Right ventricle myocardium superior (tissue), 1 donor: ENCODE data around the gene CD8B2. TPM values are rescaled to one million over a fixed set of nuclear protein-coding genes. Genes with fewer than 3 reads are reported as not detected.
"Not testable (repeated sequence)": the region's sequence is repeated elsewhere in the genome, so short reads cannot be mapped to it uniquely, and the experiment has no call there.

ENCODE experiments used
- ATAC-seq: fragments of 200-7000 bp; cut with Tn5 transposase; one replicate; pipeline ENCODE4 v1.9.1; 2020; ENCODE audit warnings: mild to moderate bottlenecking; ENCODE audit not compliant: poor library complexity
- DNase-seq: peaks from one replicate; pipeline ENCODE4 v3.0.0-alpha.2; 2020
- intact Hi-C: fragments of 100-400 bp; cut with DNase I; formaldehyde crosslinking; loops from one replicate; pipeline ENCODE4 v1.11.2; 2022
- total RNA-seq: library from RNA; stranded (reverse); fragmentation: NEBNext Ultra II Directional; extraction: Animal tissue kit (Norgen Biotek cat#: 25700); gene quantifications from one replicate; pipeline ENCODE4 v1.2.1, GENCODE V29; 2021
- donor health status: DM: no; HTN: yes; CAD: no; lungs with severe emphysema.

Gene CD8B2
- total RNA-seq, 1 donor from 2014 or later: not detected

DNA sequence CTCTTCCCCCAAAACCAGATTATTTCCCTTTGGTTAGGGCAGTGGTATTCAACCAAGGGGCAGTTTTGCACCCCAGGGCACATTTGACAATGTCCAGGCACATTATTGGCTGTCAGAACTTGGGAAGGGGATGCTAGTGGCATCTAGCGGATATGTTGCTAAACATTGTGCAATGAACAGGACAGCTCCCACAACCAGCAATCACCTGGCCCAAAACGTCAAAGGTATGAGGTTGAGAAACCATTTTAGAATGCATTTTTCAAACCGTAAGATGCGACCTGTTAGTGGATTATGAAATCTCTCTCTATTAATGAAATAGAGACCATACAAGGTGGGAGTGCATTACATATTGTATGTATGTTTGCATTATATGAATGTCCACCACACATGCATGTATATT is 54.2 kb downstream of the CD8B2 start:
- ATAC-seq (no peak), DNase-seq (no peak)
- intact Hi-C loops: loop anchor here (5.0 kb wide), 1 partner anchor 434 kb away; no protein-coding TSS in a partner anchor

GRCh38 chr2:106542746-106543359 is 55.7 kb downstream of the CD8B2 start:
- ATAC-seq (peak; percentile 90), DNase-seq (peak; percentile 80)
- intact Hi-C loops: loop anchor here (5.0 kb wide), 1 partner anchor 436 kb away; no protein-coding TSS in a partner anchor

DNA sequence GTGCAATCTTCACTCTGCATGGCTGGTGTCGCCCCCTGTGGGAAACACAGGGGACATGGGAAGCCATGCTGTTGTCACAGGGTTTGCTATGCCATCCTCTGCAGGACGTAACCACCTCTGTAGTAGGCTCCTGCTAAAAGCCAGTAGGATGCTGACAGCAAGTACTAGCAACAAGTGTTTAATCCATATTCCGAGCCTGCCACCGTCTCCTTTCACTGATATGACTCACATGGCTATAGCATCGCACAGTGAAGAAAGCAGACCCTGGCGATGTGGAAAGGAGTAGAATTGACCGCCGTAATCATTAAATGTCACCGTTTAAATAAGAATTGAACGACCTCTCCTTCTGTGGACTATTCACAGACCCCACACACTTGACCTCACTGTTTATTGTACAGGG is 57.8 kb downstream of the CD8B2 start:
- intact Hi-C loops: no loop called here
- ATAC-seq: no peak
- no peak for DNase-seq

- DNase-seq (no peak), ATAC-seq (no peak)
- intact Hi-C loops: no loop called here
These were observed 59.3 kb downstream of the CD8B2 start for GRCh38 chr2:106546391-106546990.

DNA sequence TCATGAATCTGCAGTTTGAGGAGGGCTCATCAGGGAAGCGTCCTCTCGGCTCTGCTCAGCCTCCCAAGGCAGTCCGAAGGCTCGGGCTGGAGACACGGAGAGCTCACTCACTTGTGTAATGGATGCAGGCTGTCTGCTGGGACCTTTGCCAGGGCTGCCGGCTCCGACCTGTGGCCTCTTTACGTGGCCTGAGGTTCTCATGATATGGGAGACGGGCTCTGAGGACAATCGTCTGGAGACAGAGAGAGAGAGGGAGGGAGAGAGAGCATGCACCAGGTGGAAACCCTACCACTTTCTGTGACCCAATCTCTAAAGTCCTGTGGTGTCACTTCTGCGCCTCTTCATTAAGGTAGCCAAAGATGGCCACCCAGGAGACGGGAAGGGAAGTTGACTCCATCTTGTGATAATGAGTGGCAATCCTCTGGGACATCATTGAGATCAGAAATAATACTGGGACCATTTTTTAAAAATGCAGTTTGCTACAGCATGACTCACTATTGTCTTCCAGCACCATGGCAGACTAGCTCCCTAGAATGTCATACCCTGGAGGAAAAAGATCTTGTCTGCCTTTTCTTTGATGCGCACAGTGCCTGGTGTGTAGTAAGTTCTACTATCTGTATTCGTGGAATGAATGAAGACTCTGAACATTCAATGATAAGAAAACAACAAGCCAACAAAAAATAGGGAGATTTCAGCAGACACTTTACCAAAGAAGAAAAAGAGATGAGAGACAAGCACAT is 60.2 kb downstream of the CD8B2 start:
- peak; percentile 65 for DNase-seq
- ATAC-seq: peak; percentile 59
- intact Hi-C loops: no loop called here

- no peak for DNase-seq
- intact Hi-C loops: no loop called here
- no peak for ATAC-seq
These were observed 64.4 kb downstream of the CD8B2 start for GRCh38 chr2:106551417-106552130.

- no peak for DNase-seq
- ATAC-seq: no peak
- intact Hi-C loops: no loop called here
These were observed 65.8 kb downstream of the CD8B2 start for GRCh38 chr2:106552921-106553320.

DNA sequence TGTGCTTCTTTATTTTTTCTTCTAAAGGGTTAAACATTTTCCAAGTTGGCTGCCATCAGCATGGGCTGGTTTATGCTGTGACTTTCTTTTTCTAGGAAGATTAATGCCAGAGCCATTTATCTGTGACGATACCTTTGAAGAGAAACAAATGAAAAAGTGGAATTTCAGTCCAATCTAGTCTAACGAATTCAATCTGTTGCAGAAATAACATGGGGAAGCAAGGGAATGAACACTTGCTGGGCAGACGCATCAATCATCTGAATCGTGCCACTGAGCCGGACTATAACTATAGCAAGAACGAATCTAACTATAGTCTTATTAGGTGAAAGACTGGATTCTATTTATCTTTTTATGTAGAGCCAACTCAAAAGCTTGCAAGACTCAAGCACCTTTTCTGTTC is 66.2 kb downstream of the CD8B2 start:
- intact Hi-C loops: no loop called here
- DNase-seq: no peak
- no peak for ATAC-seq

DNA sequence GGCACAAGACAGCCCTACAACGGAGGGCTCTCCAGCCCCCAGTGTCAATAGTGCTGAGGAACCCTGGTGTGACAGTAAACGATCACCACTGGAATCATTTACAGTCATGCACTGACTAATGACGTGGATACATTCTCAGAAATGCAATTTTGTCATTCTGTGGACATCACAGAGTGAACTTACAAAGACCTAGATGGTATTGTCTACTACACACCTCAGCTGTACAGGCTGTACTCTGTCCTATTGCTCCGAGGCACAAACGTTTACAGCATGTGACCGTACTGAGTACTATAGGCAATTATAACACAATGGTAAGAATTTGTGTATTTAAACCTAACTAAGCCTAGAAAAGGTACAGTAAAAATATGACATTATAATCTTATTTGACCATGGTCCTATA is 67.2 kb downstream of the CD8B2 start:
- DNase-seq: no peak
- ATAC-seq: no peak
- intact Hi-C loops: no loop called here

DNA sequence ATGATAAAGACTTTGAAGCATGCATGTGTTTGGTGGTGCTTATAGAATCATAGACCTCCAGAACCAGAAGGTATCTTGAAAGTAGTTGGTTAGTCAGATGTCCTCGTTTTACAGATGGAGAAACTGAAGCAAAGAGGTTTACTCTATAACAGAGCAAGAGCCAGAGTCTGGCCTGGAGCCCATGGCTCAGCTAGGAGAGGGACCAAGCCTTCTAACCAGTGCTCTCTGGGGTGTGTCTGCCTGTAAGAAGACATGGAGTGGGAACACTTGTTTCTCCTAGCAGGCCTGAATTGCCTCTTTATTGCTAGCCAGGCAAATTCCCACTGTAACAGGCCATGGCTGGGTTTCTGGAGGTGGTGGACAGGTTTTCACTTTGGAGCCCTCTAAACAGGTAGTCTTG is 67.9 kb downstream of the CD8B2 start:
- ATAC-seq (no peak), DNase-seq (no peak)
- intact Hi-C loops: no loop called here

- intact Hi-C loops, DNase-seq, ATAC-seq: not testable (repeated sequence)
These were observed 72.6 kb downstream of the CD8B2 start for GRCh38 chr2:106559786-106560185.

- DNase-seq: no peak
- no peak for ATAC-seq
- intact Hi-C loops: no loop called here
These were observed 73.6 kb downstream of the CD8B2 start for GRCh38 chr2:106560773-106561172.

DNA sequence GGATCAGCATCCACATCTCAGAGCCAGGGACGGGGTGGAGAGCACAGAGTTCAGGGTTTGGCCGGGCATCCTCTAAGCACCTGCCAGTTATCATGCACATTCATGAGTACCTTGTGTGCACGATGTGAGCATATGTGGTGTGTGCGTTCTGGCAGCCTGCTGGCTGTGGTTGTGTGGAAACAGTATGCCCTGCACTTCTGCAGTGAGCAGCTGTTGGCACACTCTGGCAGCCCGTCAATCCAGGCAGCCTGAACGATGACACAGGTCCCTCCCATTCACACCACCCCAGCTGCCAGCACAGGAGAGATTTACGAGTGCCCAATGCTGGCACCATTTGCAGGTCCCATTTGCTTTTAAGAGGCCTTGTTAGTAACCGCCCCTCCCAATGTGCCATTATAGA is 74.2 kb downstream of the CD8B2 start:
- peak; percentile 93 for ATAC-seq
- intact Hi-C loops: no loop called here
- DNase-seq: peak; percentile 81

GRCh38 chr2:106561803-106562202 is 74.6 kb downstream of the CD8B2 start:
- ATAC-seq (peak; percentile 80), DNase-seq (no peak)
- intact Hi-C loops: no loop called here

DNA sequence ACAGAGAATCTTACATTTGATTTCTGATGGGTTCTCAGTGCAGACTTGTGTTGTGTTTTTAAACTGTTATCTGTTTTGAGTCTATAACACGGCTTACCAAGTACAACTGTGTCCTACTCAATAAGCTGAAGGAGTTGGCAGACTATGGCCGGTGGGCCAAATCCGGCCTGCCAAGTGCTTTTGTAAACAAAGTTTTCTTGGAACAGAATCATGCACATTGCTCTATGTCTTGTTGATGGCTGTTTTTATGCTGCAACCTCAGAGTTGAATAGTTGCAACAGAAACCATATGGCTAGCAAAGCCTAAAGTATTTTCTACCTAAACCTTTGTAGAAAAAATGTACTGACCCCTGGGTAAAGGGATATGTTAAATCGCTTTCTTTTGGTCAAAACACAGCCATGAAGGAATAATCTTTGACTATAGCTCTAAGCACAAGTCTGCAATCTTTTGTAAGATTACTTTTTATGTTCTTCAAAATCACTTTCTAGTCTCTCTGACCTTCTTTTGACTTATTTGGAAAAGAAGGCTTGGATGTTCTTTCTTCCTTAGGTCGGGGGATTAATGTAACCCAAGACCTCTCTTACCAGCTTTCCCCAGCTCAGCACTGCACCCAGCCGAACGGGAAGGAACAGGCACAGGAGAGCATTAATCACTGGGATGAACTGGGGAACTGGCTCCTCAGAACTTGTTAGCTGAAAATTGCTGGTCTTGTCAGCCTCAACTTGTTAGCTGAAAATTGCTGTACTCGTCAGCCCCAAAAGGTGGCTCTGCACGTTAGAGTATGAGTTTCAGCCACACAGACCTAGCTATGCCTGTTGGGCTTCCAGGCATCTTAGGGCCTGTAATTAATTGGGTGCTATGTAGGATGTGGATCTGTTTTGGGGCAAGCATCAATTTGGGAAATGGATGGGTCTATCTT is 75.4 kb downstream of the CD8B2 start:
- DNase-seq: no peak
- intact Hi-C loops: no loop called here
- ATAC-seq: peak; percentile 26

DNA sequence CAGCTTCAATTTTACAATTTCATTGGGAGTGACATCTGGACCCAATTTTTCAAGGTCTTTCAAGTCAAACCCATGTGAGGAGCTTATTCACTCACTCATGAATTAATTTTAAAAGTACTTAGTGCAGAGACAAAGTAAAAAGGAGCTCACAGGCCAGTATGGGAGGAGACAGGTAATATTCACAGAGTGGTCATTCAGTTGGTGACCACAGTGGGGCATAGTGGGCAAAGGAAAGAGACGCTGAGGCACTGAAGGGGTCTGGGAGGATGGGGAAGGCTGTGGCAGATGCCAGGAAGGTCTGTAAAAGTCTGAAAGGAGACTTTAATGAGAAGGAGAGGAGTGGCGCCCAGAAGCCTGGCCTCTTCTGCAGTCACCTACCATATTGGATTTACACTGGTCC is 76.0 kb downstream of the CD8B2 start:
- intact Hi-C loops: no loop called here

DNA sequence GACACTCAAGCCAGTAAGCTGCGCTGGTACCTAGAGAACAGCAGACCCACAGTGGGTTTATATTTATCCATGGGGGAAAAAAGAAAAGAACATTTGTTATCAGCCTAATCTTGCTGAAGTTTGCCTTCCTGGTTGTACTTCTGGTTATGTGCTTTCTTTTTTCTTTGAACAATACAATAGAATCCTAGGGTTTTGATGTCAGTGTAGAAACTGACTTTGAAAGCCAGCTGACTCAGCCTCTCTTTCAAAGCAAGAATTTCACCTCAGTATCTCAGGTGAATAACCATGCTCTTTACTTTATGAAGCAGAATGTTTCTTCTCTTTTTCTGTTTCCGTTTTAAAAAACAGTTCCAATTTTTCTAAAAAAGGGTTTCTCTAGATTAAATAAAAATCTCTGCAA is 78.4 kb downstream of the CD8B2 start:
- DNase-seq (no peak), ATAC-seq (no peak)
- intact Hi-C loops: no loop called here

More for the DNA sequence above, 76.0 kb downstream of the CD8B2 start:
- ATAC-seq (no peak), DNase-seq (no peak)

DNA sequence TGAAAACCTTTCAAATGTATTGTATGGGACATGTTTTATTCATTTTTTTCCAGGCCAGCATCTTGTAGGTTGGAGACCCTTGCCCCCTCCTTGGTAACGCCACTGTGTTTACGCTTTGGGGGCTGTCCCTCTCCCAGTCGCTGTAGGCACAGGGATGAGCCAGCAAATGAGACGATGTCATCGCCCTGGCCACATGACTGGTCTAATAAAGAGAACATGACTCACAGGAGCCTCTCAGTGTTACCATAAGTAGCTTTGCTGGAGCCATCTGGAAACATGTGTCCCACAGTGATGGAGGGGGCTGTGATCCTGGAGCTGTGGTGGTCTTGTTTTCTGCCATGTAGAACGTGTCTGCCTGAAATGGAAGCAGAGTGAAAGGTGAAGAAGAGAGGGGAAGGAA is 78.9 kb downstream of the CD8B2 start:
- ATAC-seq: no peak
- intact Hi-C loops: no loop called here
- no peak for DNase-seq
